Testis (tissue), 2 donors: ENCODE data around the gene XAGE1B.
"Not testable (repeated sequence)": the region's sequence is repeated elsewhere in the genome, so short reads cannot be mapped to it uniquely, and the experiment has no call there.

Source experiments
- CTCF ChIP-seq, 3 experiments: fragments of 450-650 bp in 2 of 3; fragments of 200-600 bp in 1 of 3; sonication (generic) in 1 of 3; IDR thresholded peaks; one replicate each; pipeline ENCODE4 v1.5.1; 2016 to 2019; ENCODE audit warnings: antibody characterized with exemption in 3 of 3, mild to moderate bottlenecking in 2 of 3, moderate library complexity in 1 of 3
- POLR2A ChIP-seq: fragments of 450-650 bp; IDR thresholded peaks from one replicate; pipeline ENCODE4 v1.6.1; 2017; ENCODE audit warnings: antibody characterized with exemption, mild to moderate bottlenecking, moderate library complexity

GRCh38 chrX:52496419-52496772 is 20.5 kb downstream of the XAGE1B start:
- TF ChIP-seq CTCF (IDR thresholded peaks at IDR 0.05); POLR2A: not testable (repeated sequence)
